Measurements from ENCODE around the gene NUP133. TPM values are rescaled to one million over a fixed set of nuclear protein-coding genes. Genes with fewer than 3 reads are reported as not detected.

Gene NUP133
- total RNA-seq, 1 experiment from 2014 or later = 59.0 TPM

DNA sequence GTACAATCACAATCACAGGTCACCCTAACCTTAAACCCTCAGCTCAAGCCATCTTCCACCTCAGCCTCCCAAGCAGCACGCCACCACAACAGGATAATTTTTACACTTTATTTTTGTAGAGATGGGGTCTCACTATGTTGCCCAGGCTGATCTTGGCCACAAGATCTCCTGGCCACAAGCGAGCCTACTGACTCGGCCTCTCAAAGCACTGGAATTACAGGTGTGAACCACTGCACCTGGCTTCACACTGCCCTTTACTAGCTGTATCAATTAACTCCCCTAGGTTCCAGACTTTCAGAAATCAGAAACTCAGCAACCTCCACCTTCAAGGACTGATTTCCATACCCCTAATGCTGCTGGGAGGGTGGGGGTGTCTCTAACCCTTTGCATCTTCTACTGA lies 37.0 kb downstream of the NUP133 start:
- H3K4me3 ChIP-seq (ENCODE audit: low read depth, low read length, poor library complexity, severe bottlenecking) = no peak overlapping the region
- TF ChIP-seq, protein P1, sequence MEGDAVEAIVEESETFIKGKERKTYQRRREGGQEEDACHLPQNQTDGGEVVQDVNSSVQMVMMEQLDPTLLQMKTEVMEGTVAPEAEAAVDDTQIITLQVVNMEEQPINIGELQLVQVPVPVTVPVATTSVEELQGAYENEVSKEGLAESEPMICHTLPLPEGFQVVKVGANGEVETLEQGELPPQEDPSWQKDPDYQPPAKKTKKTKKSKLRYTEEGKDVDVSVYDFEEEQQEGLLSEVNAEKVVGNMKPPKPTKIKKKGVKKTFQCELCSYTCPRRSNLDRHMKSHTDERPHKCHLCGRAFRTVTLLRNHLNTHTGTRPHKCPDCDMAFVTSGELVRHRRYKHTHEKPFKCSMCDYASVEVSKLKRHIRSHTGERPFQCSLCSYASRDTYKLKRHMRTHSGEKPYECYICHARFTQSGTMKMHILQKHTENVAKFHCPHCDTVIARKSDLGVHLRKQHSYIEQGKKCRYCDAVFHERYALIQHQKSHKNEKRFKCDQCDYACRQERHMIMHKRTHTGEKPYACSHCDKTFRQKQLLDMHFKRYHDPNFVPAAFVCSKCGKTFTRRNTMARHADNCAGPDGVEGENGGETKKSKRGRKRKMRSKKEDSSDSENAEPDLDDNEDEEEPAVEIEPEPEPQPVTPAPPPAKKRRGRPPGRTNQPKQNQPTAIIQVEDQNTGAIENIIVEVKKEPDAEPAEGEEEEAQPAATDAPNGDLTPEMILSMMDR (conservative IDR thresholded peaks at IDR 0.05; ENCODE audit: low read depth, low read length) = no peak
- no peak for TF ChIP-seq EZH2 (IDR thresholded peaks at IDR 0.05; ENCODE audit: borderline replicate concordance, low read depth, low read length, poor library complexity, severe bottlenecking)
- ChIA-PET POLR2A (ENCODE audit: low non-redundant PET) (no interaction called here), CTCF (no interaction called here)
- H3K9me3 ChIP-seq (ENCODE audit: low read depth, low read length, poor library complexity, severe bottlenecking) = no peaks in the 10 kb centered on the region
- H3K4me1 ChIP-seq (ENCODE audit: insufficient read depth, low read length, poor library complexity, severe bottlenecking) = no peaks in the 10 kb centered on the region
- intact Hi-C loops (cut with micrococcal nuclease; ENCODE audit: unreplicated experiment) = no loop called here
- H3K36me3 ChIP-seq (ENCODE audit: insufficient read depth, low read length, poor library complexity, severe bottlenecking) = peaks cover 37% of the 10 kb centered on the region
- no peak for DNase-seq (ENCODE audit: low spot score)
- H3K27me3 ChIP-seq (replicated peaks; ENCODE audit: insufficient read depth, low read depth, low read length, poor library complexity) = no peaks in the 10 kb centered on the region
- H3K27ac ChIP-seq (ENCODE audit: low read depth, low read length, poor library complexity, severe bottlenecking) = no peak overlapping the region
- no TSS peak for BruUV-seq (replicated peaks)

DNA sequence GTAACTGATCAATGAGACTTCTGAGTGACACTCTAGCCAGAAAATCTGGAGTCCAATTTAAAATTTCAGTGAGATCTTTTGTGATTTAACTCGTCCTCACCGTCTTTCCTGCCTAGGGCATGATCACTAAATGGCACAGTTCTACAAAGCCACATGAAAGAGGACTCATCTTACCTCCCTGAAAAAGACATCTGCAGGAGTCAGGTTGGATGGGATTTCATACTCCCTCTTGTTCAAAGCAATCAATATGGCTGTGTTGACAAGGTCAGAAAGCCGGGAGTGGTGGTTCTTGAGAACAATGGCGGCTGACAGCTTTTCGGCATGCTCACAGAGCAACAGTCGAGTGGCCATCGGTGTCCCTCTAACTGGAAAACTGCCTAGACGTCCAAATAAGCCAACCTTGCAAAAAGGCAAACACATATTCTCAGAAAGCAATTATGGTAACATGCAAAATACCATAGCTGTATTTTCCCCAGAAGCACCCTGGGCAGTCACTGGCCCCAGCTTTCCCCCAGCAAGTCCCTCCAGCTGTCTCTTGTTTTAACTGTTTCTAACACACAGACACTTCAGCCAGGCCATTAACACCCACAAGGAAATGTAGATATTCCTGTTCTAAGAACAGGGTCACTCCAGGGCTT lies 37.6 kb downstream of the NUP133 start:
- Histone ChIP-seq H3K27me3 (replicated peaks; ENCODE audit: insufficient read depth, low read depth, low read length, poor library complexity) (no peaks in the 10 kb centered on the region), H3K27ac (ENCODE audit: low read depth, low read length, poor library complexity, severe bottlenecking) (no peak overlapping the region), H3K36me3 (ENCODE audit: insufficient read depth, low read length, poor library complexity, severe bottlenecking) (peaks cover 35% of the 10 kb centered on the region), H3K4me1 (ENCODE audit: insufficient read depth, low read length, poor library complexity, severe bottlenecking) (no peaks in the 10 kb centered on the region), H3K4me3 (ENCODE audit: low read depth, low read length, poor library complexity, severe bottlenecking) (no peak overlapping the region), H3K9me3 (ENCODE audit: low read depth, low read length, poor library complexity, severe bottlenecking) (no peaks in the 10 kb centered on the region)
- no peak for DNase-seq (ENCODE audit: low spot score)
- ChIA-PET POLR2A (ENCODE audit: low non-redundant PET) (no interaction called here), CTCF (no interaction called here)
- BruUV-seq (replicated peaks) = no TSS peak
- intact Hi-C loops (cut with micrococcal nuclease; ENCODE audit: unreplicated experiment) = no loop called here
- TF ChIP-seq, protein P1 (conservative IDR thresholded peaks at IDR 0.05; ENCODE audit: low read depth, low read length) = no peak
- TF ChIP-seq EZH2 (IDR thresholded peaks at IDR 0.05; ENCODE audit: borderline replicate concordance, low read depth, low read length, poor library complexity, severe bottlenecking) = no peak

DNA sequence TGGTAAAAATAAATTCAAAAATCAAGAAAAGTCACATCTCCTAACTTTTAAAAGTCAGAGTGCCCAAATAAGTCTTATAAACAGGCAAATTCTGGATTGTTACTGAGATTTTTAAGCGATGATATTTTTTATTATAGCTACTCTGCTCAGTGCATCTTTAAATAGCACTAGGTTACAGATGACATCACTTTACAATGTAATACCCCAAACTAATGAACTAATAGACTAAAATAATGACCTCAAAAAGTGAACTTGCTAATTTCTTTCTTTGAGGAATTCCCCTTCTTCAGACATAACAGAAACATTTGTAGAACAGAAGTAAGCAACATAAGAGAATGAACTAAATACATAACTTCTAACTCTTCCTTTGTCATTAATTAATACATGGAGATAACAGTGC lies 41.3 kb downstream of the NUP133 start:
- intact Hi-C loops (cut with micrococcal nuclease; ENCODE audit: unreplicated experiment) = no loop called here
- Histone ChIP-seq H3K36me3 (ENCODE audit: insufficient read depth, low read length, poor library complexity, severe bottlenecking) (peaks cover 58% of the 10 kb centered on the region), H3K27ac (ENCODE audit: low read depth, low read length, poor library complexity, severe bottlenecking) (no peak overlapping the region), H3K4me1 (ENCODE audit: insufficient read depth, low read length, poor library complexity, severe bottlenecking) (no peaks in the 10 kb centered on the region), H3K27me3 (replicated peaks; ENCODE audit: insufficient read depth, low read depth, low read length, poor library complexity) (no peaks in the 10 kb centered on the region), H3K9me3 (ENCODE audit: low read depth, low read length, poor library complexity, severe bottlenecking) (no peaks in the 10 kb centered on the region), H3K4me3 (ENCODE audit: low read depth, low read length, poor library complexity, severe bottlenecking) (no peak overlapping the region)
- no TSS peak for BruUV-seq (replicated peaks)
- DNase-seq (ENCODE audit: low spot score) = no peak
- CTCF ChIA-PET = no interaction called here
- POLR2A ChIA-PET (ENCODE audit: low non-redundant PET) = no interaction called here
- no peak for TF ChIP-seq EZH2 (IDR thresholded peaks at IDR 0.05; ENCODE audit: borderline replicate concordance, low read depth, low read length, poor library complexity, severe bottlenecking)
- TF ChIP-seq, protein P1 (conservative IDR thresholded peaks at IDR 0.05; ENCODE audit: low read depth, low read length) = no peak
